Cardiac muscle cell (in vitro differentiated cells and primary cell): ENCODE results near the gene LDLRAD2. TPM values are rescaled to one million over a fixed set of nuclear protein-coding genes. Genes with fewer than 3 reads are reported as not detected.

ENCODE experiments used
- DNase-seq, 2 donors: peaks; one replicate each; pipeline versions ENCODE4 v3.0.0 to v3.0.0-alpha.2; 2010 to 2017; ENCODE audit warnings: low read depth in 1 of 2, low spot score in 1 of 2
- H3K27ac ChIP-seq: fragments of 200-600 bp; sonication (generic); 2 replicates; pipeline ENCODE4 v1.5.1; 2016
- H3K27me3 ChIP-seq: fragments of 200-600 bp; sonication (generic); 2 replicates; pipeline ENCODE4 v1.6.0; 2016; ENCODE audit warnings: control low read depth
- H3K36me3 ChIP-seq: fragments of 200-600 bp; sonication (generic); 2 replicates; pipeline ENCODE4 v1.5.1; 2016; ENCODE audit warnings: control low read depth
- H3K4me1 ChIP-seq: fragments of 200-600 bp; sonication (generic); 2 replicates; pipeline ENCODE4 v1.8.1; 2017; ENCODE audit warnings: low read depth, mild to moderate bottlenecking, mixed run types
- H3K4me3 ChIP-seq: fragments of 200-600 bp; sonication (generic); 2 replicates; pipeline ENCODE4 v1.5.1; 2016; ENCODE audit warnings: mild to moderate bottlenecking
- H3K9me3 ChIP-seq: fragments of 200-600 bp; sonication (generic); 2 replicates; pipeline ENCODE4 v1.5.1; 2017; ENCODE audit warnings: low read depth, mild to moderate bottlenecking, control low read depth
- CTCF ChIP-seq: IDR thresholded peaks from 2 replicates; pipeline ENCODE4 v1.5.1; 2012; ENCODE audit warnings: low read depth, mild to moderate bottlenecking, low read length
- polyA plus RNA-seq: library from polyadenylated mRNA; unstranded; fragments of >200 nt; fragmentation: Nextera tagmentation; extraction: Ambion mirVana; gene quantifications from 2 replicates; pipeline ENCODE4 v1.2.1, GENCODE V29; 2016
- total RNA-seq: library from RNA; depleted of rRNA; stranded (reverse); fragments of >200 nt; gene quantifications from 2 replicates; pipeline ENCODE4 v1.2.3, GENCODE V29; 2016

LDLRAD2 gene
- total and polyA plus RNA-seq, 2 experiments from 2014 or later: 0.77 to 3.4 TPM

GRCh38 chr1:21854751-21855131 is 42.7 kb downstream of the LDLRAD2 start:
- no peak for DNase-seq
- H3K36me3 ChIP-seq: peaks cover 51% of the 10 kb centered on the region

GRCh38 chr1:21855257-21856096 is 43.4 kb downstream of the LDLRAD2 start:
- TF ChIP-seq CTCF: no peak
- Histone ChIP-seq H3K9me3 (no peaks in the 10 kb centered on the region), H3K4me1 (peaks cover 11% of the 10 kb centered on the region), H3K27ac (no peak overlapping the region), H3K27me3 (no peaks in the 10 kb centered on the region), H3K36me3 (peaks cover 49% of the 10 kb centered on the region), H3K4me3 (no peak overlapping the region)
- no peak for DNase-seq

More at GRCh38 chr1:21854751-21855131, 42.7 kb downstream of the LDLRAD2 start:
- Histone ChIP-seq H3K27me3 (no peaks in the 10 kb centered on the region), H3K4me3 (no peak overlapping the region), H3K27ac (no peak overlapping the region), H3K4me1 (peaks cover 11% of the 10 kb centered on the region), H3K9me3 (no peaks in the 10 kb centered on the region)
- no peak for TF ChIP-seq CTCF

GRCh38 chr1:21857142-21857839 is 45.2 kb downstream of the LDLRAD2 start:
- Histone ChIP-seq H3K27ac (peak overlapping the region; percentile 65), H3K4me1 (peaks cover 11% of the 10 kb centered on the region), H3K36me3 (peaks cover 55% of the 10 kb centered on the region), H3K4me3 (no peak overlapping the region), H3K9me3 (no peaks in the 10 kb centered on the region), H3K27me3 (no peaks in the 10 kb centered on the region)
- DNase-seq: peak; percentile 30 to 36
- TF ChIP-seq CTCF: no peak

GRCh38 chr1:21857840-21858670 is 46.0 kb downstream of the LDLRAD2 start:
- Histone ChIP-seq H3K4me3 (no peak overlapping the region), H3K9me3 (no peaks in the 10 kb centered on the region), H3K36me3 (peaks cover 49% of the 10 kb centered on the region), H3K27me3 (no peaks in the 10 kb centered on the region), H3K4me1 (peaks cover 11% of the 10 kb centered on the region), H3K27ac (peak overlapping the region; percentile 65)
- TF ChIP-seq CTCF: no peak
- peak in 1 of 2 donors; percentile 2 for DNase-seq

GRCh38 chr1:21859669-21860179 is 47.7 kb downstream of the LDLRAD2 start:
- TF ChIP-seq CTCF: no peak
- H3K27ac ChIP-seq: no peak overlapping the region
- H3K27me3 ChIP-seq: no peaks in the 10 kb centered on the region
- H3K9me3 ChIP-seq: no peaks in the 10 kb centered on the region
- H3K36me3 ChIP-seq: peaks cover 43% of the 10 kb centered on the region
- peaks cover 11% of the 10 kb centered on the region for H3K4me1 ChIP-seq
- no peak for DNase-seq
- no peak overlapping the region for H3K4me3 ChIP-seq
